IPS-18c (cell line): ENCODE results near the gene HBG1.

Experiments
- H3K4me3 ChIP-seq: 2 replicates; pipeline ENCODE4 v1.7.0; 2013; ENCODE audit warnings: low read depth, mild to moderate bottlenecking, low read length, moderate library complexity; ENCODE audit not compliant: insufficient read depth
- H3K9me3 ChIP-seq: one replicate; pipeline ENCODE4 v1.6.1; 2013; ENCODE audit warnings: mild to moderate bottlenecking, low read length, moderate library complexity; ENCODE audit not compliant: control insufficient read depth, insufficient read depth

The HBG1 gene

DNA sequence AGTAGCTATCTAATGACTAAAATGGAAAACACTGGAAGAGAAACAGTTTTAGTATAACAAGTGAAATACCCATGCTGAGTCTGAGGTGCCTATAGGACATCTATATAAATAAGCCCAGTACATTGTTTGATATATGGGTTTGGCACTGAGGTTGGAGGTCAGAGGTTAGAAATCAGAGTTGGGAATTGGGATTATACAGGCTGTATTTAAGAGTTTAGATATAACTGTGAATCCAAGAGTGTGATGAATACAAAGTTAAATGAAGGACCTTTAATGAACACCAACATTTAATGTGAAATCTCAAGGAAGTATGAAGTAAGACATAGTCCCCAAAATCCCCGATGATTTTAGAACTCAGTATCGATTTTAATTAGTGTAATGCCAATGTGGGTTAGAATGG is 12.2 kb downstream of the HBG1 start:
- Histone ChIP-seq H3K4me3 (no peak overlapping the region), H3K9me3 (no peaks in the 10 kb centered on the region)

GRCh38 chr11:5235364-5236095 is 14.1 kb downstream of the HBG1 start:
- Histone ChIP-seq H3K9me3 (no peaks in the 10 kb centered on the region), H3K4me3 (no peak overlapping the region)

- H3K4me3 ChIP-seq, result no peak within 1 kb of the TSS
- H3K9me3 ChIP-seq, result no peaks in the 10 kb centered on the region
Observed at GRCh38 chr11:5234381-5234834, 15.2 kb downstream of the HBG1 start, which contains the start of gene HBD. Gene HBD, minus strand, starts transcription at chr11:5234483. Its CDS starts 50 bp downstream, at chr11:5234433.

DNA sequence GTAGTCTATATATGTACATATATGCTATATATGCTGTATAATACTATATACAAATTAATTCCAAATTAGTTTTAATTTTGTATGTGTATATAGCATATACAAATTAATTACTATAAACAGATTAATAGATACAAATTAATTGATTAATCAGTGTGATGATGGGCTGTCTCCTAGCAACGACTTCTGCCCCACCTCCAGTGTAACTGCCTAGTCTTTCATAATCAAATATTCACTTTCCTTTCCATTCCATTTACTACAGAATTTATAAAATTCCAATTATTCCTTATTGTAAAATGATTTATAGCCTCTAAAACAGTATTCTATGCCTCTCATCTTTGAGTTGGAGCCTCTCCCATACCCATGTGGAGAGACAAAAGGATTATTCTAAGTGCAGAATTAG is 16.4 kb downstream of the HBG1 start:
- Histone ChIP-seq H3K4me3 (no peak overlapping the region), H3K9me3 (no peaks in the 10 kb centered on the region)

DNA sequence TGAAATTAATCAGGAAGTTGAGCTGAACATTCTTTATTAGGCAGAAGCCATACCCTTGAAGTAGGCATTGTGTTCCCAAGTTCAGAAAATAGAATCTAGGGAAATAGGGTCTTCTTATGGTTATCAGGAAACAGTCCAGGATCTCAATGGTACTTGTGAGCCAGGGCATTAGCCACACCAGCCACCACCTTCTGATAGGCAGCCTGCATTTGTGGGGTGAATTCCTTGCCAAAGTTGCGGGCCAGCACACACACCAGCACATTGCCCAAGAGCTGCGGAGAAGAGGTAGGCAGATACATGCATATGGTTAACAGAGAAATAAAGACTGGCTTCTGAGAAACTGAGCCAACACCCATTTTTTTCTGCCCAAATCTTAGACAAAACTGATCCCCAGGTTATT is 16.8 kb downstream of the HBG1 start:
- Histone ChIP-seq H3K4me3 (no peak overlapping the region), H3K9me3 (peaks cover 2% of the 10 kb centered on the region)

DNA sequence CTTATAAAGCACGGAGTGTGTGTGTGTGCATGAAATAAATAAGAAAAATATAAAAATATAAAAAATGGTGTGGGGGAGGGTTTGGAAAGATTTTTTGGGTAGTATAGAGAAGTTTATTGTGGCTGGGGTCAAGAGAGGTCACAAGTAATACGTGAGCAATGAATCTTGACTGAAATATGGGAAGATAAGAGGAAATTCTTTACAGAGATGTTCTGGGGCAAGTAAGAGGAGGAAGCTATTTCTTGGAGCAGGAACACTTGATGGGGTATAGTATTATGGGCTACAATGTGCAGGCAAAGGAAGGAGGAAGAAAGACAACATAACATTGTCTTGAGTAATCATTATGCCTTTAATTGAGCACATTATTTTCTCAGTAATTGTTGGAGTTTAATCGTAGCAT is 17.5 kb downstream of the HBG1 start:
- Histone ChIP-seq H3K4me3 (no peak overlapping the region), H3K9me3 (peaks cover 2% of the 10 kb centered on the region)

DNA sequence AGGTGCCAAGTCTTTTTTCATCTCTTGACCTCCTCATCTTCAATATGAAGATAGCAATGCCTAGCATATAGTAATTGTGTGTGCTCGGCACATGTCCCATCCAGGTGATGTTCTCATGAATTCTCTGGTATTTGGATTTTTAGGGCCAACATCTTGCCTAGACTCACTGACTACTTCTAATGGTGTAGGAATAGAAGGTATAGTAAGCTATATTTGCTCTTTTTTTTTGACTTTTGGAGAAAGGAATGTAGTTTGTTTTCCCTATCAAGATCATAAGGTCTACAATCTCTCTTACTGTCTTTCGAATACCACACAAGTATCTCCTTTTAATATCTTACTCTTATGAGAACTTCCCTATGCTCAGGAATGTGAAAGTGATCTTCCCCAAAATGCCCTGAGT is 18.5 kb downstream of the HBG1 start:
- Histone ChIP-seq H3K4me3 (no peak overlapping the region), H3K9me3 (peaks cover 2% of the 10 kb centered on the region)

DNA sequence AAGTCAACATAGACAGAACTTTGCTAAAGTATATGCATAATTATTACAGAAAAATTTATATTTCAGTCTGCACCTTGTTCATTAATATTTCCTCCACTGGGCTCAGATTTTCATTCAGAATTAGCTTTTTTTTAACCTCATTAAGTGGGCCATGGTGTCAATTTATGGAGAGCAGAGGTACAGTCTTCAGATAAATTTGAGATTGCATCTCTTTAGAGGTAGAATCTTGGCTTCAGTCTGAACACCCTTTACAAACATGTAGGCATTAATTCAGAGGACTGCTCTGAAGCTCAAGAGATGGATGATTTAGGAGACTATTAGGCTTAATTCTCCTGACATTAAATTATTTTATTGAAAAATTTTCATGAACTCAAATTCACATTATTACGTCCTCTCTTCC is 19.4 kb downstream of the HBG1 start:
- H3K9me3 ChIP-seq, result peaks cover 2% of the 10 kb centered on the region

GRCh38 chr11:5229796-5230195 is 19.9 kb downstream of the HBG1 start:
- peaks cover 2% of the 10 kb centered on the region for H3K9me3 ChIP-seq
- H3K4me3 ChIP-seq, result no peak overlapping the region

More for the DNA sequence above, 19.4 kb downstream of the HBG1 start:
- H3K4me3 ChIP-seq, result no peak overlapping the region

DNA sequence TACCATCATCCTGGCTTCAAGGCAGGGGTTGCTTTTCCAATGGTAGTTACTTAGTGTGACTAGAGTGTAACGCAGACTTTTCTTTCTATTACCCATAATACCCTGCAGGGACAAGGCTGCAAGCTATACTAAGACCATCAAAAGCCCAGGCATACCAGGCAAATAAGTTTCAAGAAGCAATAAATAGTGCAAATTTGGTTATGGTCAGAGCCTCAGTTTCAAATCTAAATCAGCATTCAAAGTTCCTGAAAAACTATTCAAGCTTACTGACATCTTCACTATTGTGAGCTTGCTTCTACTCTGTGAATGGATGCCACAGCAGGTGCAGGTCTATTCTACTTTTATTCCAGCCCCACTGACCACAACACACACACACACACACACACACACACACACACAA is 20.3 kb downstream of the HBG1 start:
- H3K9me3 ChIP-seq, result peaks cover 2% of the 10 kb centered on the region
- H3K4me3 ChIP-seq, result no peak overlapping the region

DNA sequence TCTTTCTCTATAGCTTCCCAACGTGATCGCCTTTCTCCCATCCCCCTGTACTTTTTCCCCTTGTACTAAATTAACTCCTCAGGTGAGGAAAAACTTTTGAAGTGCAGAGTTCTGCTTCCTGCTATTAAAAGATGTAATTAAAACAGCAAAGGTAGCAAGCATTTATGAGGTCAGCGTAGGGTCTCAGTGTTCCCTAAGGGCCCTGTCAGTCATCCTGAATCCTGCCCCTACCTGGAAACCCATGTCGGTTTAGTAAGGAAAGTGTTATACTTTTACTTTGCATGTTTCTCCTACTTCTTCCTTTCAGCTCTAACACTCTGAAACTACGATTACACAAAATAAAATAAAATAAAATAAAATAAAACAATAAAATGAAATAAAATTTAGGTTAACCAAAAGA is 21.5 kb downstream of the HBG1 start:
- Histone ChIP-seq H3K9me3 (peaks cover 2% of the 10 kb centered on the region), H3K4me3 (no peak overlapping the region)

- H3K4me3 ChIP-seq, result no peak overlapping the region
- H3K9me3 ChIP-seq, result peaks cover 2% of the 10 kb centered on the region
Observed at GRCh38 chr11:5227681-5228080, 22.0 kb downstream of the HBG1 start.

- Histone ChIP-seq H3K4me3 (no peak within 1 kb of the TSS), H3K9me3 (peaks cover 2% of the 10 kb centered on the region)
Observed at GRCh38 chr11:5226732-5227310, 22.8 kb downstream of the HBG1 start, which contains the start of gene HBB. Gene HBB, minus strand, starts transcription at chr11:5227071. Its CDS starts 50 bp downstream, at chr11:5227021.

DNA sequence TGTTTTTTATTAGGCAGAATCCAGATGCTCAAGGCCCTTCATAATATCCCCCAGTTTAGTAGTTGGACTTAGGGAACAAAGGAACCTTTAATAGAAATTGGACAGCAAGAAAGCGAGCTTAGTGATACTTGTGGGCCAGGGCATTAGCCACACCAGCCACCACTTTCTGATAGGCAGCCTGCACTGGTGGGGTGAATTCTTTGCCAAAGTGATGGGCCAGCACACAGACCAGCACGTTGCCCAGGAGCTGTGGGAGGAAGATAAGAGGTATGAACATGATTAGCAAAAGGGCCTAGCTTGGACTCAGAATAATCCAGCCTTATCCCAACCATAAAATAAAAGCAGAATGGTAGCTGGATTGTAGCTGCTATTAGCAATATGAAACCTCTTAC is 24.2 kb downstream of the HBG1 start:
- no peak overlapping the region for H3K4me3 ChIP-seq
- H3K9me3 ChIP-seq, result peaks cover 2% of the 10 kb centered on the region

DNA sequence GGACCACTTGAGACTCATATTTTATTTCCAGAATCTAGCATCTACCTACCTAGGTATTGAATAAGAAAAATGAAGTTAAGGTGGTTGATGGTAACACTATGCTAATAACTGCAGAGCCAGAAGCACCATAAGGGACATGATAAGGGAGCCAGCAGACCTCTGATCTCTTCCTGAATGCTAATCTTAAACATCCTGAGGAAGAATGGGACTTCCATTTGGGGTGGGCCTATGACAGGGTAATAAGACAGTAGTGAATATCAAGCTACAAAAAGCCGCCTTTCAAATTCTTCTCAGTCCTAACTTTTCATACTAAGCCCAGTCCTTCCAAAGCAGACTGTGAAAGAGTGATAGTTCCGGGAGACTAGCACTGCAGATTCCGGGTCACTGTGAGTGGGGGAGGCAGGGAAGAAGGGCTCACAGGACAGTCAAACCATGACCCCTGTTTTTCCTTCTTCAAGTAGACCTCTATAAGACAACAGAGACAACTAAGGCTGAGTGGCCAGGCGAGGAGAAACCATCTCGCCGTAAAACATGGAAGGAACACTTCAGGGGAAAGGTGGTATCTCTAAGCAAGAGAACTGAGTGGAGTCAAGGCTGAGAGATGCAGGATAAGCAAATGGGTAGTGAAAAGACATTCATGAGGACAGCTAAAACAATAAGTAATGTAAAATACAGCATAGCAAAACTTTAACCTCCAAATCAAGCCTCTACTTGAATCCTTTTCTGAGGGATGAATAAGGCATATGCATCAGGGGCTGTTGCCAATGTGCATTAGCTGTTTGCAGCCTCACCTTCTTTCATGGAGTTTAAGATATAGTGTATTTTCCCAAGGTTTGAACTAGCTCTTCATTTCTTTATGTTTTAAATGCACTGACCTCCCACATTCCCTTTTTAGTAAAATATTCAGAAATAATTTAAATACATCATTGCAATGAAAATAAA is 24.8 kb downstream of the HBG1 start:
- Histone ChIP-seq H3K4me3 (no peak overlapping the region), H3K9me3 (peaks cover 2% of the 10 kb centered on the region)

- Histone ChIP-seq H3K9me3 (peaks cover 2% of the 10 kb centered on the region), H3K4me3 (no peak overlapping the region)
Observed at GRCh38 chr11:5223686-5224085, 26.0 kb downstream of the HBG1 start.

DNA sequence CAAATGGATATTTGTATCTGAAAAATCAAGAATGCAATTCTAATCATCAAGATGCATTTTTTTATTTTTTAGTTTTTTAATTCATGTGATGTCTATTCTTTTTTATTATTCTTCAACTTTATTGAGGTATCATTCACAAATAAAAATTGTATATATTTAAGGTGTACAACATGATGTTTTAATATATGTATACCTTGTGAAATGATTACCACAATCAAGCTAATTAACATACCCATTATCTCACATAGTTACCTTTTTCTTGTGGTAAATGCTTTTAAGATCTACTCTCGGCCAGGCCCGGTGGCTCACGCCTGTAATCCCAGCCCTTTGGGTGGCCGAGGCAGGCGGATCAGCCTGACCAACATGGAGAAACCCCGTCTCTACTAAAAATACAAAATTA is 26.5 kb downstream of the HBG1 start:
- Histone ChIP-seq H3K9me3 (peaks cover 2% of the 10 kb centered on the region), H3K4me3 (no peak overlapping the region)
